Measurements from ENCODE around the gene ULK2. TPM values are rescaled to one million over a fixed set of nuclear protein-coding genes. Genes with fewer than 3 reads are reported as not detected.

Gene ULK2
- total RNA-seq, 1 donor from 2014 or later: 13.1 TPM

DNA sequence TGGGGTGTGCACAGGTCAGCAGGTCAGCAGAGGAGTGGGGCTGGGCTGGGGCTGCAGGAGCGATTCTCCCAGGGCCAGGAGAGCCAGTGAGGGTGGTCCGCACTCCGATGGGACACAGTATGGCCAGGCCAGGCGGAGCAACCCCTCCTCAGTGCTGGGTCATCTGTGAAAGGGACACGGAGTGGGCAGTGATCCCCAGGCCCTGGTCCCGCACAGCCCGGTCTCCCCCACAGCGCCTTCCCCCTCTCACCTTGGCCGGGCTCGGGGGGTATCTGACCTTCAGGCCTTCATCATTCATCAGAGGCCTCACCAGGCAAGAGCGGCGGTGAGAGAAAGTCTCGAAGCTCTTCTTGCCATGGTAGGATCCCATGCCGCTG is 129.7 kb downstream of the ULK2 start:
- DNase-seq (ENCODE audit: low spot score): no peak
- Mint-ChIP-seq H3K27ac (no peak overlapping the region), H3K36me3 (ENCODE audit: low read depth) (no peaks in the 10 kb centered on the region), H3K4me3 (ENCODE audit: low read depth) (no peak overlapping the region), H3K9me3 (no peaks in the 10 kb centered on the region), H3K4me1 (ENCODE audit: low read depth) (no peaks in the 10 kb centered on the region), H3K27me3 (ENCODE audit: low read depth) (no peaks in the 10 kb centered on the region)
- intact Hi-C loops (cut with micrococcal nuclease): no loop called here

DNA sequence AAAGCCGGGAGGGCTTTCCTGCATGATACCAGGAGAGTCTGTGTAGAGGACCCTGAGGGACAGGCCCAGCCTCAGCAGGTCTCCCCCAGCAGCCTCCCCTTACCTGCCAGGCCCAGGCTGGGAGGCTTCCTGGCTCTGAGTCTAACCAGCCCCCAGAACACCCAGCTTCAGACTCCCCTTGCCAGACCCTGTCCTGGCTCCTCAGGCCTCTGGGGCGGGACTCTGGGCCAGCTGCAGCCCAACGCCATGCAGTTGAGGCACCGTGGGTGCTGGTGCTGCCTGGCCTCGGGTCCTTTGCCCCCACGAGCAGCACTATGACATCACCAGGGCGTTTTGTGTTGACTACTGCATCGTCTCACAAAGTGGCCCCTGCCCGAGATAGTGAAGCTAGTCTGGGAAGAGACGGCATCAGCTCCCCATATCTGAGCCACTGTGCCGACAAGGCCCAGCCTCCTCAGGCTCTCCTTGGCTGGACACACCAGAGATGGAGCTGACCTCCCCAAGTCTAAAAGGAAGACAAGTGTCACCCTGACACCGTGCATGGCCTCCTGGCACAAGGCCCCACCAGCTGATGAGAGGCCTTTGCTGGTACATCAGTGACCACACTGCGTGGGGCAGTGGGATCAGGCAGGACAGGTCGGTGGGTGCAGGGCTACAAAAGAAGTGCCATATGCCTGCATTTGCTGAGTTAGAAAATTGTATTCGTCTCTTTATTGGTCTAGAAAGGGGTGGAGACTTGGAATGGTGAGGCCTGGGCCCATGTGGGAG is 130.2 kb downstream of the ULK2 start:
- Mint-ChIP-seq H3K9me3 (no peaks in the 10 kb centered on the region), H3K27ac (no peak overlapping the region), H3K4me3 (ENCODE audit: low read depth) (no peak overlapping the region), H3K36me3 (ENCODE audit: low read depth) (no peaks in the 10 kb centered on the region), H3K27me3 (ENCODE audit: low read depth) (no peaks in the 10 kb centered on the region), H3K4me1 (ENCODE audit: low read depth) (no peaks in the 10 kb centered on the region)
- no peak for DNase-seq (ENCODE audit: low spot score)
- intact Hi-C loops (cut with micrococcal nuclease): no loop called here

GRCh38 chr17:19736071-19736470 is 131.7 kb downstream of the ULK2 start:
- H3K36me3 Mint-ChIP-seq (ENCODE audit: low read depth): no peaks in the 10 kb centered on the region
- H3K4me3 Mint-ChIP-seq (ENCODE audit: low read depth): no peak overlapping the region
- DNase-seq (ENCODE audit: low spot score): no peak
- H3K27ac Mint-ChIP-seq: no peak overlapping the region
- H3K4me1 Mint-ChIP-seq (ENCODE audit: low read depth): no peaks in the 10 kb centered on the region
- intact Hi-C loops (cut with micrococcal nuclease): no loop called here
- H3K9me3 Mint-ChIP-seq: no peaks in the 10 kb centered on the region
- no peaks in the 10 kb centered on the region for H3K27me3 Mint-ChIP-seq (ENCODE audit: low read depth)

DNA sequence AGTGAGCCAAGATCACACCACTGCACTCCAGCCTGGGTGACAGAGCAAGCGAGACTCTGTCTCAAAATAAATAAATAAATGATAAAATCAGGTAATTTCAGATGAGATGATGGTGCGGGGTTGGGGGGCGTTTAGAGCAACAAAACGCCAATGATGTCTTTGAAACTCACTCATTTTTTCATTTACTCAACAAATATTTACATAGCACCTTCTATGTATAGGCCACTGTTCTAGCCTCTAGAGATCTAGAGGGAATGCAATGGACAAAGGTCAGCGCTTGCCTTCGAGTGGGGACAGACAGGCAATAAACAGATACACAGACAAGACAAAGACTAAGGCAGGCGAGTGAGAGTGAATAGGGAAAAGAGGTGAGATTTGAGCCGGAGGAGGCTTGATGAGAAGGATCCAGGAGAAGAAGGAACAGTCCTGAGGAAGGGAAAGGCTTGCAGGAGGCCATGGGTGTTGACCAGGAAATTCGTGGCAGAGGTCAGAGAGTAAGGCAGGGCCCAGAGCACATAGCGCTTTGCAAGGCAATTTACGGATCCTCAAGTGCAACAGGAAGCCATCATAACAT is 133.7 kb downstream of the ULK2 start:
- H3K4me3 Mint-ChIP-seq (ENCODE audit: low read depth): no peak overlapping the region

DNA sequence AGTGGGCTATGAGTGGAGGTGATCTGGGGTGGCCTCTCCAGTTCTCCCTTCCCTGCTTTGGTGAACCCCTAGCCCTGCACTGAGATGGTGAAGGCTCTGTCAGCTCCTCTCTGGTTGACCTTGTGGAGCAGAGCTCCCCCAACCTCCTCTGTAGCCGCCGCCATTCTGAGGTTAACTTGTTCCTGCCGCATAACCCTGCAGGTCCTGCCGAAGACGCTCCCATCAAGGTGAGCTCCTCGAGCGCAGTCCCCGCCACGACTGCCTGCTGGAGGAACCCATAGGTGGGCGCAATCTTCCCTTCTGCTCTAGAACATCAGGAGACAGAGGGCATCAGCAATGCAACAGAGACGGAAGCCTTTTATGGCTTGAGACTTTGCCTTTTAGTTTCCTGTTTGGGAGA is 136.1 kb downstream of the ULK2 start:
- intact Hi-C loops (cut with micrococcal nuclease): no loop called here
- no peaks in the 10 kb centered on the region for H3K9me3 Mint-ChIP-seq
- no peaks in the 10 kb centered on the region for H3K36me3 Mint-ChIP-seq (ENCODE audit: low read depth)
- DNase-seq (ENCODE audit: low spot score): no peak
- no peaks in the 10 kb centered on the region for H3K4me1 Mint-ChIP-seq (ENCODE audit: low read depth)
- H3K27me3 Mint-ChIP-seq (ENCODE audit: low read depth): no peaks in the 10 kb centered on the region
- H3K4me3 Mint-ChIP-seq (ENCODE audit: low read depth): no peak overlapping the region
- no peak overlapping the region for H3K27ac Mint-ChIP-seq

More for the DNA sequence above, 133.7 kb downstream of the ULK2 start:
- H3K4me1 Mint-ChIP-seq (ENCODE audit: low read depth): no peaks in the 10 kb centered on the region
- H3K36me3 Mint-ChIP-seq (ENCODE audit: low read depth): no peaks in the 10 kb centered on the region
- intact Hi-C loops (cut with micrococcal nuclease): no loop called here
- H3K27me3 Mint-ChIP-seq (ENCODE audit: low read depth): no peaks in the 10 kb centered on the region
- no peak overlapping the region for H3K27ac Mint-ChIP-seq
- no peak for DNase-seq (ENCODE audit: low spot score)
- no peaks in the 10 kb centered on the region for H3K9me3 Mint-ChIP-seq

GRCh38 chr17:19730843-19731242 is 136.9 kb downstream of the ULK2 start:
- no peaks in the 10 kb centered on the region for H3K9me3 Mint-ChIP-seq
- no peaks in the 10 kb centered on the region for H3K27me3 Mint-ChIP-seq (ENCODE audit: low read depth)
- intact Hi-C loops (cut with micrococcal nuclease): no loop called here
- no peak overlapping the region for H3K4me3 Mint-ChIP-seq (ENCODE audit: low read depth)
- DNase-seq (ENCODE audit: low spot score): no peak
- H3K36me3 Mint-ChIP-seq (ENCODE audit: low read depth): no peaks in the 10 kb centered on the region
- H3K4me1 Mint-ChIP-seq (ENCODE audit: low read depth): no peaks in the 10 kb centered on the region
- H3K27ac Mint-ChIP-seq: no peak overlapping the region

DNA sequence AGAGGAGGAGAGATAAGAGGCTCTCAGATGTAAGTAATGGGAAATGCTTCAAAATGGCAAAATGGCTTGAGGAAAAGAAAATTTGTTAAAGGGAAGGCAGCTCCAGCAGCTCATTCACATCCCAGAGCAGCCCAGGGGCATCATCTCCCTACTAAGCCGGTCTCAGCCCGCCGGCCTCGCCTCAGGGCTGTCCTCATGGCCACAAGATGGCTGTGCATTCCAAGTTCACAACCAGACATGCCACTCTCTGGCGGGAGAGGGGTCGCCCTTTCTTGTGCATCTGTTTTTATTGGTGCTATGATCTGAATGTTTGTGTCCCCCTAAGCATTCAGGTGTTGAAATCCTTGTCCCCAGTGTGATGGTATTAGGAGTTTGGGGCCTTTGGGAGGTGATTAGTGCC is 137.8 kb downstream of the ULK2 start:
- H3K4me3 Mint-ChIP-seq (ENCODE audit: low read depth): no peak overlapping the region
- intact Hi-C loops (cut with micrococcal nuclease): no loop called here
- peaks cover 9% of the 10 kb centered on the region for H3K27me3 Mint-ChIP-seq (ENCODE audit: low read depth)
- no peaks in the 10 kb centered on the region for H3K9me3 Mint-ChIP-seq
- no peak for DNase-seq (ENCODE audit: low spot score)
- H3K4me1 Mint-ChIP-seq (ENCODE audit: low read depth): peaks cover 4% of the 10 kb centered on the region
- H3K27ac Mint-ChIP-seq: no peak overlapping the region
- no peaks in the 10 kb centered on the region for H3K36me3 Mint-ChIP-seq (ENCODE audit: low read depth)

DNA sequence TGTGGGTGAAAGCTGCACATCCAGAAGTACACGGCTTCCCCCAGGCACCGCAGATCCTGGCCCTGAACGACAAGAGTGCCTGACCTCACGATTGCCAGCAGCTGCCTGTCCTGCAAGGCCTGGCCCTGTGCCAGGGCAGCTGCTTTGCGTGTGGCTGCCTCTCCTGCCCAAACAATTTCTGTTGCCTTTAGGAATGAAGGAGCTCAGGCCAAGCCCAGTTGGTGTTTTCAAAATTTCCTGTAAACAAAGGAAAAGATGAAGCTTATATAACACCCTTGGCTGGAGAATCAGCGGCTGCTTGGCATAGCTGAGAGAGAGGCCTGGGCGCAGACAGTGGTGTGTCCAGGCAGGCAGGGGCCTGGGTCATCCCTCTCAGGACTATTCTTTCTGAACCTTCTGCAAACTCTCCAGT is 139.6 kb downstream of the ULK2 start:
- Mint-ChIP-seq H3K4me3 (ENCODE audit: low read depth) (no peak overlapping the region), H3K36me3 (ENCODE audit: low read depth) (no peaks in the 10 kb centered on the region), H3K9me3 (no peaks in the 10 kb centered on the region), H3K4me1 (ENCODE audit: low read depth) (peaks cover 4% of the 10 kb centered on the region), H3K27ac (no peak overlapping the region), H3K27me3 (ENCODE audit: low read depth) (peaks cover 9% of the 10 kb centered on the region)
- intact Hi-C loops (cut with micrococcal nuclease): no loop called here
- DNase-seq (ENCODE audit: low spot score): no peak

- DNase-seq (ENCODE audit: low spot score): no peak
- peaks cover 9% of the 10 kb centered on the region for H3K27me3 Mint-ChIP-seq (ENCODE audit: low read depth)
- no peaks in the 10 kb centered on the region for H3K9me3 Mint-ChIP-seq
- intact Hi-C loops (cut with micrococcal nuclease): no loop called here
- peaks cover 4% of the 10 kb centered on the region for H3K4me1 Mint-ChIP-seq (ENCODE audit: low read depth)
- no peak overlapping the region for H3K4me3 Mint-ChIP-seq (ENCODE audit: low read depth)
- no peaks in the 10 kb centered on the region for H3K36me3 Mint-ChIP-seq (ENCODE audit: low read depth)
- H3K27ac Mint-ChIP-seq: no peak overlapping the region
These were observed 140.1 kb downstream of the ULK2 start for GRCh38 chr17:19727501-19728078.

GRCh38 chr17:19726631-19727376 is 140.9 kb downstream of the ULK2 start:
- H3K27me3 Mint-ChIP-seq (ENCODE audit: low read depth): peaks cover 9% of the 10 kb centered on the region
- peaks cover 4% of the 10 kb centered on the region for H3K4me1 Mint-ChIP-seq (ENCODE audit: low read depth)
- DNase-seq (ENCODE audit: low spot score): no peak
- no peak overlapping the region for H3K27ac Mint-ChIP-seq
- intact Hi-C loops (cut with micrococcal nuclease): no loop called here
- no peaks in the 10 kb centered on the region for H3K9me3 Mint-ChIP-seq
- H3K4me3 Mint-ChIP-seq (ENCODE audit: low read depth): no peak overlapping the region
- no peaks in the 10 kb centered on the region for H3K36me3 Mint-ChIP-seq (ENCODE audit: low read depth)

- peaks cover 9% of the 10 kb centered on the region for H3K27me3 Mint-ChIP-seq (ENCODE audit: low read depth)
- no peaks in the 10 kb centered on the region for H3K9me3 Mint-ChIP-seq
- intact Hi-C loops (cut with micrococcal nuclease): no loop called here
- no peak overlapping the region for H3K4me3 Mint-ChIP-seq (ENCODE audit: low read depth)
- DNase-seq (ENCODE audit: low spot score): no peak
- H3K27ac Mint-ChIP-seq: no peak overlapping the region
- peaks cover 4% of the 10 kb centered on the region for H3K4me1 Mint-ChIP-seq (ENCODE audit: low read depth)
- H3K36me3 Mint-ChIP-seq (ENCODE audit: low read depth): no peaks in the 10 kb centered on the region
These were observed 142.2 kb downstream of the ULK2 start for GRCh38 chr17:19725486-19725885.

DNA sequence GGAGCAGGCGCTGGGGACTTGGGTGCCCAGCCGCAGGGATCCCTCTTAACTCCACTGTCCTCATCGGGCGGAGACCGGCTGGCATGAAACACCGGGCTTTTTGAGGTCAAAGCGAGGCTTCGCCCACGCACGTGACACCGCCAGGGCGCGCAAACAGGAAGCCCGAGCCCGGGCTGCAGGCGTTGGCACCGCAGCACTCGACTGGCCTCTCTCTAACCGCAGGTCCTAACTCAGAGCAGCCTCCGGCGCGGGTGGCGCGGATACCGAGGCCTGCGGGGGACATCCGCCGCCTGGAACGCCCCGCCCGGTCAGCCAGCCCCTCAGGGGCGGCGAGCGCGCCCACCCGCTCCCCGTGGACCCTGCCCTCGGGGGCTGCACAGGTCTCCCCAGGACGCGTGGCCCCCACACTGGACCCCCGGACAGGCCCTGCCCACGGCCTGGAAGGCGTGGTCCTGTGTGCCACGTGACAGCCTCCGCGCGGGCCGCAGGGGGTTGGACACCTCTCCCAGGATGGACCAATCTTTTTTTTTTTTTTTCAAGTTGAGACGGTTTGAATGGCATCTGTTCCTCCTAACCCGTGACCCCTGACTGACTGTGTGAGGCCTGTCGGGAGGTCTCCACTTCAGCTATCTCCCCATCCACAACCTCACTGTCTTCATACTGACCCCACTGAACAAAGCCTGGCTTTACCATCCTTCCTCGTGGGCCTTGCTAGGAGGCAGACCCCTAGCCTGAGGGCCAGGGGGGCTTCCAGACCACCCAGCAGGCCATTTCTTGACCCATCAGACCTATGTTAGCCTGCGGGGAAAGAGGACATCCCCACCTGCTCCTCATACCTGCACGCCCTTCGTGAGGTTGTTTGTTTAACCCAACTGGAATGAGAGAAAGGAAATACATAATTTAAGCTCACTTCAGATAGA is 143.0 kb downstream of the ULK2 start:
- H3K36me3 Mint-ChIP-seq (ENCODE audit: low read depth): no peaks in the 10 kb centered on the region
- H3K4me1 Mint-ChIP-seq (ENCODE audit: low read depth): peaks cover 4% of the 10 kb centered on the region
- H3K27ac Mint-ChIP-seq: no peak overlapping the region
- intact Hi-C loops (cut with micrococcal nuclease): no loop called here
- no peaks in the 10 kb centered on the region for H3K9me3 Mint-ChIP-seq
- peaks cover 9% of the 10 kb centered on the region for H3K27me3 Mint-ChIP-seq (ENCODE audit: low read depth)
- no peak for DNase-seq (ENCODE audit: low spot score)
- no peak overlapping the region for H3K4me3 Mint-ChIP-seq (ENCODE audit: low read depth)

All from activated T-helper 2 cell treated with anti-CD3 and anti-CD28 coated beads, Interferon-gamma antibody, Interleukin-2, Interleukin-4, amounts not matched to agents 10 μg/mL and 5 μg/mL and 100 μg/mL, durations not matched to agents 14 hours and 24 hours and 36 hours (primary cell).